ENCODE results near the gene SH3GLB1.

Gene SH3GLB1

DNA sequence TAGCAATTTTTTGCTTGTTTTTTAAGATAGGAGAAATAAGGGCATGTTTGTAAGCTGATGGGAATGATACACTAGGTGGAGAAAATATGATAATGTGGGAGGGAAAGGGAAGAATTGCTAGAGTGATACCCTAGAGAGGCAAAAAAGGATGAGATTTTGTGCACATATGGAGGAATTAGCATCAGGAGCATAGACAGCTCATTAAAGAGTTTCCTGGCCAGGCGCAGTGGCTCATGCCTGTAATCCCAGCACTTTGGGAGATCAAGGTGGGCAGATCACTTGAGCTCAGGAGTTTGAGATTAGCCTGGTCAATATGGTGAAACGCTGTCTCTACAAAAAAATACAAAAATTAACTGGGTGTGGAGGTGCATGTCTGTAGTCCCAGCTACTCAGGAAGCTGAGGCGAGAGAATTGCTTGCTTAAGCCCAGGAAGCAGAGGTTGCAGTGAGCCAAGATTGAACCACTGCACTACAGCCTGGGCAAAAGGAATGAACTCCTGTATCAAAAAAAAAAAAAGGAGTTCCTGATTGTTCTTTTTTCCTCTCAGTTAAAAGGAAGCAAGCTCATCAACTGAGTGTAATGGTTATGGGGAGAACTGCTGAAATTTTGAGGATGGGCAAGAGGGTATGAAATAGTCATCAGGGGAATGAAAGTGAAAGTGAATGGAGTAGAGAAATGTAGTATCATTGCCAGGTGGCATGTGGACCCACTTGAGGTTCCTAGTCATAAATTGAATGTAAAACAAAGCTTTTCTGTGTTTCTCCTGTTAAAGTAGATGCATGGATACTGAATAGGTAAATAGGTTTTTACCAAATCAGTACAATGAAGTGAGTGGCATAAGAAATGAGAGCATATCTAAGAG is 35.5 kb downstream of the SH3GLB1 start:
- DNase-seq: no peak

DNA sequence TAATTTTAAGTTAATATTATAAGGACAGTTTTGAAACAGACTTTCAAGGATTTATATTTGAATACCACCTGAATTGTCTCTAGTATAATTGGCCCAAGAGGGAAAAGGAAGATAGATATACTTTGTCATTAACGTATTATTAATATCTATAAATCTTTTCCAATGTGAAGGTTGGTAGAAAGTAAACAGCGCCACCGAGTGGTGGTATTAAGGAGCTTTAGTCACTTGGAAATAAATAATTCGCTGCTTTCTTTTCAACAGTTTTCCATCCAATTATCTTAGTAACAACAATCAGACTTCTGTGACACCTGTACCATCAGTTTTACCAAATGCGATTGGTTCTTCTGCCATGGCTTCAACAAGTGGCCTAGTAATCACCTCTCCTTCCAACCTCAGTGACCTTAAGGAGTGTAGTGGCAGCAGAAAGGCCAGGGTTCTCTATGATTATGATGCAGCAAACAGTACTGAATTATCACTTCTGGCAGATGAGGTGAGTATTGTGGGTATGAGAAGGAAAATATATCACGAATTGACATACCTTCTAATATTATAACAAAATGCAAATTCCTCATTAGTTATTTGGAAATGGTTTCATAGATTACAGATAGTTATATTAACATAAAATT is 37.7 kb downstream of the SH3GLB1 start:
- peak; percentile 32 for DNase-seq

- no peak for DNase-seq
Measured at GRCh38 chr1:86747304-86747703, 42.9 kb downstream of the SH3GLB1 start.

GRCh38 chr1:86748622-86749373 is 44.4 kb downstream of the SH3GLB1 start:
- no peak for DNase-seq

DNA sequence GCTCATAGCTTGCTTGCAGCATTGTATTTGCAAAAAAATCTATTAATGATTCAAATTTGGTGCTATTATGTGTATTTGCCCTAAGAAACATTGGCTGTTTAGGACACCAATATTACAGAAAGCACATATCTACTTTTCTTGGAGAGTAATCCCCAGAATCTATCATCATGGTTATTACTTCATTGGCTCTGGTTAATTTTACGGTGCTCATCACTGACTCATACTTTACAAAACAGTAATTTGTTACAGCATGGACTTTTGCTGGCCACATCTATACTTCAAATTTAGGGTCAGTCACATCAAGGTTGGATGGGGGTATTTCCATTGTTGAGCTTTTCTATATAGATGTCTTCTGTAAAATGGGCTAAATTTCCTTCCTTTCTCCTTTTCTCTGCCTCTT is 45.7 kb downstream of the SH3GLB1 start:
- DNase-seq: no peak

- no peak for DNase-seq
Measured at GRCh38 chr1:86750530-86750929, 46.2 kb downstream of the SH3GLB1 start.

GRCh38 chr1:86751923-86752322 is 47.5 kb downstream of the SH3GLB1 start:
- DNase-seq: no peak

GRCh38 chr1:86753700-86754099 is 49.3 kb downstream of the SH3GLB1 start:
- no peak for DNase-seq

DNA sequence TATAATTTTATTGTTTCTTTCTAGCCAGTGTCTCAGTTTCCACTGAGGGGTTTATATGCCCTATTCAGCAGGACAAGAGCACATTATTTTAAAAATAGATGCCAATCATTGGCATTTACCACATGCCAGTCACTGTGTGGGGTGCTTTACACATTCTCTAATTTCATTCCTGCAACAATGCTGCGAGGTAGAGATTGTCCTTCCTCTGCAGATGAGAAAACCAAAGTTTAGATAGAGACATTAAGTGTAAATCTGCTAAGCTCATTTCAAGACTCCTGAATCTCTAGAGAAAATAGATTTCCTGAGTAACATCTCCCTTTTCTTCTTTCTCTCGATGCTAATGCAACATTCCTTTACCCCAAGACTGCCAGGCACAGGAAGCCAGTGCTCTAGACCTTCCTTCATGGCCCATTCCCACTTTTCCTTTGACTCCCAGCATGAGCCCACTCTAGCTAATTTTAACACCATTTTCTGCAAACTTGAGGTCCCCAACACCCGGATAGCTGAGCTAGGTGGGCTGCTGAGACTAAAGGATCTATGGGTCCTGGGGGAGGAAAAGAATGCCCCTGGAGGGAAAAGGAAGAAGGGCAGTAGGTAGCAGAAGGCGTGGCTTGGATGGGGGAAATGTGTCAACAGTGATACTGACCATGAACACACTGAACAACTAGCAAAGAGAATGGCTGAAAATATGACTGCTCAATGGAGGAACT is 50.0 kb downstream of the SH3GLB1 start:
- no peak for DNase-seq

- DNase-seq: no peak
Measured at GRCh38 chr1:86756062-86756406, 51.7 kb downstream of the SH3GLB1 start.

DNA sequence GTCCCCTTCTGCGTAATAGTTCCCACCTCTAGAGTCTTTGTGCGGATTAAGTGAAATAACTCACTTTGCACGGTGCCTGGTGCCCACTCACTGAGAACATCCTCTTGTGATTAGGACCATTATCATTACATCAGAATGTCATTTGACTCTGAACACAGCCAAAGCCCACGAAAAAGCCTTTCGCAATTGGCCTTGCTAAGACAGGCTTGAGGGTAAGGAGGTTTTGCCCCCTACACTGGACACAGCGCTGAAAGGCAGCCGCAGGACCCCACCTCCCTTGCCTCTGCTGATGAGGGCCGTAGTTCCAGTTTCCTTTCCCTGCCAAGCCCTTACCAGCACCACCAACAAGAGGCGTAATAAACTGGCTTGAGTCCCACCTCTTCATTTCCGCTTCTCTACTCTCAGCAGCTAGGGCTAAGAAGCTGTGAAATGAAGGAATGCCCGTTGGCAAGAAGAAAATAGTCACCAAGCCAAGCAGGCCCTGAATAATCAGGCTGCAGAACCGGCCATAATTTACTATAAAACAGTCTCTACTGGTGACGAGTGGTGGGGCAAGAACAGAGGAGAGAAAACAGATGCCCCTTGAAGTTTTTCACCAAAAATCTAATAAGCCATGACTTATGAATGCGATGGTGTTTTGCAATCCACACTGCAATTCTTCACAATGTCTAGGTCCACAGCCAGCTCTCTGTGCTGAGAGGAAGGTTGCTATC is 53.1 kb downstream of the SH3GLB1 start:
- no peak for DNase-seq

DNA sequence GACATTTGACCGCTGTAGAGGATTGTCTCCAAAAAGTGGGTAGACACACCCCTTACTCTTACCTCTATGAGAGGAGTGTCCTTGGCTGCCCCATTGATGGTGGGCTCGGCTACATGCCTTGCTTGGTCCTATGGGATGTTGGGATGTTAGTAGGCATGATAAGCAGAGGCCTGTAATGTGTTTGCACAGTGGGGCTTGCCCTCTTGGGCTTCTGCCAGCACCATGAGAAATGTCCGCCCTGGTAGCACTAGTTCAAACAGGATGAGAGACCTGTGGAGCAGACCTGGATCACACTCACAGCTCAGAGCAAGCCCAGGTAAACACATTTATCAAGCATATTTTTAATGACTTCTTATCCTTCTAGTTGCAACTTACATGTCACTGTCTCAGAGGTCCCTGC is 54.2 kb downstream of the SH3GLB1 start:
- DNase-seq: no peak

DNA sequence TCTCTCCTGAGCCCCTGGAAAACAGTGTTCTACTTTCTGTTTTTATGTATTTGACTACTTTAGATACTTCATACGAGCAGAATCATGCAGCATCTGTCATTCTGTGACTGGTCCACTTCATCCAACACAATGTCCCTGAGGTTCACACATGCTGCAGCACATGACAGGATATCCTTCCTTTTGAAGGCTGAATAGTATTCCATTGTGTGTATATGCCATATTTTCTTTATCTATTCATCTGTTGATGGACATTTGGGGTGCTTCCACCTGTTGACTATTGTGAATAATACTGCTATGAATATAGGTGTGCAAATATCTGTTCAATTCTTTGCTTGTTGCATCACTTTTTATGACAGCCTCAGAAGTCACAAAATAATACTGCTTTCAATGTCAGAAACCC is 55.8 kb downstream of the SH3GLB1 start:
- DNase-seq: no peak

GRCh38 chr1:86762336-86762735 is 58.0 kb downstream of the SH3GLB1 start:
- no peak for DNase-seq

GRCh38 chr1:86764523-86764922 is 60.1 kb downstream of the SH3GLB1 start:
- DNase-seq: no peak

- DNase-seq: no peak
Measured at GRCh38 chr1:86765073-86765472, 60.7 kb downstream of the SH3GLB1 start.

DNA sequence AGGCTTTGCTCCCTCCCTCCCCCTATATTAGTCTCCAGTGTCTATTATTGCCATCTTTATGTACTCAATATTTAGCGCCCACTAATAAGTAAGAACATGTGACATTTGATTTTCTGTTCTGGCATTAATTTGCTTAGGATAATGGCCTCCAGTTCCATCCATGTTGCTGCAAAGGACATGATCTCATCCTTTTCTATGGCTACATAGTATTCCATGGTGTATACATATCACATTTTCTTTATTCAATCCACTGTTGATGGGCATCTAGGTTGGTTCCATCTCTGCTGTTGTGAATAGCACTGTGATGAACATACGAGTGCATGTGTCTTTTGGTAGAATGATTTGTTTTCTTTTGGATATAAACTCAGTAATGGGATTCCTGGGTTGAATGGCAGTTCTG is 61.3 kb downstream of the SH3GLB1 start:
- DNase-seq: no peak

DNA sequence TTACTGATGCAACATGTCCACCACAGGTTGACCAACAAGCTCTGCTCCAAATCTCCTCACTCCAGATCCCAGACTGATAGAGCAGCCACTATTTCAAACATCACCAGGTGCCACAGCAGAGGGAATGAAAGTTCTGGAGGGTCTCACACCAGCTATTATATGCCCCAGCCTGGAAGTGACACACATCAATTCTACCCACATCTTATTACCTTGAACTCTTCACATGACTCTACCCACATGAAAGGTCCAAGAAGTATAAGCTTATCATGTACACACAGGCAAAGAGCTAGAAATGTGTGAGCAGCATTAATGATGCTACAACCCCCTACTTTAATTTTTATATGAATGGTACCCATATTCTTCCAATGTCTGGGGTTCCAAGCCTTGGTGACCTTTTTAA is 64.2 kb downstream of the SH3GLB1 start:
- DNase-seq: no peak

DNA sequence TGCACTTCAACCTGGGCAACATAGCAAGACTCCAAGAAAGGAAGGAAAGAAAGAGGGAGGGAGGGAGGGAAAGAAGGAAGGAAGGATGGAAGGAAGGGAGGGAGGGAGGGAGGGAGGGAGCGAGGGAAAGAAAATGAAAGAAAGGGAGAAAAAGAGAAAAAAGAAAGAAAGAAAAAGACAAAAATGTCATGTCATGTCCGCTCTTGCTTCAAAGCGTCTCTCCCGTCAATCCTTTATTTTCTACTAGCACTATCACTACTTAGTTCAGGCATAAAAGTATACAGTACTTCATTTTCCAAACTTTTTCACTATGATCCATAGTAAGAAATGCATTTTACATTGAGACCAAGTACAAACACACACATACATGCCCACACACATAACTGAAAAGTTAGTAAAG is 64.7 kb downstream of the SH3GLB1 start:
- no peak for DNase-seq

- DNase-seq: no peak
Measured at GRCh38 chr1:86773341-86774288, 69.2 kb downstream of the SH3GLB1 start.

Data from fibroblast of skin of scalp (primary cell).